Measurements from ENCODE around the gene TSEN15. TPM values are rescaled to one million over a fixed set of nuclear protein-coding genes. Genes with fewer than 3 reads are reported as not detected.

TSEN15 gene
- total RNA-seq, 1 experiment from 2014 or later: 31.1 TPM

- Histone ChIP-seq H3K9me3 (ENCODE audit: control insufficient read depth in 1 of 2, insufficient read depth in 1 of 2, low read depth in 1 of 2, low read length in 2 of 2) (no peaks in the 10 kb centered on the region), H3K4me2 (ENCODE audit: low read length) (no peak overlapping the region), H2AFZ (ENCODE audit: low read depth, low read length, poor library complexity, severe bottlenecking) (no peak overlapping the region), H3K27me3 (ENCODE audit: insufficient read depth, low read length) (no peaks in the 10 kb centered on the region), H3K9ac (ENCODE audit: low read length) (no peak overlapping the region), H3K36me3 (ENCODE audit: control insufficient read depth in 1 of 2, insufficient read depth in 2 of 2, low read length in 2 of 2) (no peaks in the 10 kb centered on the region), H4K20me1 (ENCODE audit: insufficient read depth) (no peaks in the 10 kb centered on the region), H3K4me1 (ENCODE audit: control insufficient read depth in 1 of 2, insufficient read depth in 2 of 2, low read length in 2 of 2) (peaks cover 2 to 15% of the 10 kb centered on the region in 2 experiments; a peak in 2 of 4 replicates), H3K79me2 (ENCODE audit: insufficient read depth, low read length) (no peaks in the 10 kb centered on the region), H3K4me3 (replicated peaks in 1 of 2; ENCODE audit: low read depth in 1 of 2, low read length in 2 of 2) (no peak overlapping the region), H3K27ac (ENCODE audit: low read depth, low read length) (no peak overlapping the region), H3K9me2 (ENCODE audit: insufficient read depth) (no peaks in the 10 kb centered on the region)
- ChIA-PET CTCF (no interaction called here), POLR2A (no interaction called here), RAD21 (ENCODE audit: low non-redundant PET in 1 of 2, low total read pairs in 2 of 2, uncharacterized antibody in 2 of 2, unreplicated experiment in 2 of 2) (no interaction called here)
- intact Hi-C loops (cut with micrococcal nuclease): no loop called here
- TF ChIP-seq CEBPB (IDR thresholded peaks at IDR 0.05; ENCODE audit: low read depth) (no peak), EZH2 (IDR thresholded peaks at IDR 0.05) (no peak), CBX3 (IDR thresholded peaks at IDR 0.05; ENCODE audit: low read depth) (no peak), YY1 (IDR thresholded peaks at IDR 0.05; ENCODE audit: extremely low read depth, insufficient replicate concordance, low read depth, low read length) (no peak), JUND (IDR thresholded peaks at IDR 0.05) (no peak), SRF (IDR thresholded peaks at IDR 0.05; ENCODE audit: low read depth) (no peak), TCF7L2 (IDR thresholded peaks at IDR 0.05; ENCODE audit: borderline replicate concordance, extremely low read depth, insufficient read depth, insufficient read length) (no peak), POLR2AphosphoS5 (IDR thresholded peaks at IDR 0.05; ENCODE audit: low read depth, low read length) (no peak), MAX (IDR thresholded peaks at IDR 0.05) (no peak), EGR1 (IDR thresholded peaks at IDR 0.05; ENCODE audit: low read depth) (no peak), SP1 (IDR thresholded peaks at IDR 0.05; ENCODE audit: low read depth) (no peak), RAD21 (IDR thresholded peaks at IDR 0.05; ENCODE audit: low read depth) (no peak), REST (IDR thresholded peaks at IDR 0.05; ENCODE audit: low read depth) (no peak), ZBTB33 (IDR thresholded peaks at IDR 0.05; ENCODE audit: extremely low read depth, insufficient replicate concordance, low read length) (no peak), ELF1 (IDR thresholded peaks at IDR 0.05; ENCODE audit: borderline replicate concordance, low read depth) (no peak), POLR2A (IDR thresholded peaks at IDR 0.05; ENCODE audit: borderline replicate concordance, extremely low read depth, insufficient read depth, insufficient read length) (no peak), ZNF274 (IDR thresholded peaks at IDR 0.05; ENCODE audit: low read depth, low read length) (no peak), EZH2phosphoT487 (IDR thresholded peaks at IDR 0.05; ENCODE audit: borderline replicate concordance) (no peak), ZFX (IDR thresholded peaks at IDR 0.05) (no peak)
- TF ChIP-seq, protein P1, sequence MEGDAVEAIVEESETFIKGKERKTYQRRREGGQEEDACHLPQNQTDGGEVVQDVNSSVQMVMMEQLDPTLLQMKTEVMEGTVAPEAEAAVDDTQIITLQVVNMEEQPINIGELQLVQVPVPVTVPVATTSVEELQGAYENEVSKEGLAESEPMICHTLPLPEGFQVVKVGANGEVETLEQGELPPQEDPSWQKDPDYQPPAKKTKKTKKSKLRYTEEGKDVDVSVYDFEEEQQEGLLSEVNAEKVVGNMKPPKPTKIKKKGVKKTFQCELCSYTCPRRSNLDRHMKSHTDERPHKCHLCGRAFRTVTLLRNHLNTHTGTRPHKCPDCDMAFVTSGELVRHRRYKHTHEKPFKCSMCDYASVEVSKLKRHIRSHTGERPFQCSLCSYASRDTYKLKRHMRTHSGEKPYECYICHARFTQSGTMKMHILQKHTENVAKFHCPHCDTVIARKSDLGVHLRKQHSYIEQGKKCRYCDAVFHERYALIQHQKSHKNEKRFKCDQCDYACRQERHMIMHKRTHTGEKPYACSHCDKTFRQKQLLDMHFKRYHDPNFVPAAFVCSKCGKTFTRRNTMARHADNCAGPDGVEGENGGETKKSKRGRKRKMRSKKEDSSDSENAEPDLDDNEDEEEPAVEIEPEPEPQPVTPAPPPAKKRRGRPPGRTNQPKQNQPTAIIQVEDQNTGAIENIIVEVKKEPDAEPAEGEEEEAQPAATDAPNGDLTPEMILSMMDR (IDR thresholded peaks at IDR 0.05 in 2 of 3, conservative IDR thresholded peaks at IDR 0.05 in 1 of 3; ENCODE audit: borderline replicate concordance in 1 of 3, insufficient read depth in 1 of 3, low read depth in 2 of 3, low read length in 2 of 3): no peak
- ATAC-seq (no peak), DNase-seq (ENCODE audit: low read depth, low spot score) (no peak)
- no TSS peak for BruUV-seq (replicated peaks)
Observed at GRCh38 chr1:184021728-184022127, 29.8 kb upstream of the TSEN15 start.
